Activated CD8-positive, alpha-beta memory T cell treated with anti-CD3 and anti-CD28 coated beads, Interleukin-2, amount 50 U/mL, for 24 hours (primary cell): Measurements from ENCODE around the gene TMEM109.
A peak's percentile ranks its signal among the peaks of the same experiment; 100 is the strongest.

Experiments
- DNase-seq: peaks from one replicate; pipeline ENCODE4 v3.0.0-alpha.2; 2020; ENCODE audit errors: extremely low read depth

Gene TMEM109

GRCh38 chr11:60910281-60910687, 3.7 kb upstream of the TMEM109 start:
- no peak for DNase-seq

GRCh38 chr11:60910711-60911380, 3.1 kb upstream of the TMEM109 start:
- no peak for DNase-seq

- no peak for DNase-seq
These were observed 1.6 kb upstream of the TMEM109 start for GRCh38 chr11:60912223-60912850.

GRCh38 chr11:60912851-60913528, 968 bp upstream of the TMEM109 start:
- DNase-seq = no peak

GRCh38 chr11:60914633-60915247, 782 bp downstream of the TMEM109 start:
- DNase-seq = no peak

GRCh38 chr11:60915248-60915914, 1.4 kb downstream of the TMEM109 start:
- peak; percentile 33 for DNase-seq

GRCh38 chr11:60916669-60917206, 2.8 kb downstream of the TMEM109 start:
- no peak for DNase-seq

GRCh38 chr11:60917267-60917666, 3.3 kb downstream of the TMEM109 start:
- no peak for DNase-seq

- no peak for DNase-seq
These were observed 4.4 kb downstream of the TMEM109 start for GRCh38 chr11:60918251-60918938.

- DNase-seq = no peak
These were observed 4.9 kb downstream of the TMEM109 start for GRCh38 chr11:60918939-60919265.

- no peak for DNase-seq
These were observed 5.4 kb downstream of the TMEM109 start for GRCh38 chr11:60919320-60919719.

GRCh38 chr11:60919956-60920355, 6.0 kb downstream of the TMEM109 start:
- no peak for DNase-seq

GRCh38 chr11:60921259-60921658, 7.3 kb downstream of the TMEM109 start:
- no peak for DNase-seq

- no peak for DNase-seq
These were observed 7.9 kb downstream of the TMEM109 start for GRCh38 chr11:60921777-60922335.

GRCh38 chr11:60922906-60923305, 8.9 kb downstream of the TMEM109 start:
- no peak for DNase-seq

GRCh38 chr11:60923326-60923725, 9.4 kb downstream of the TMEM109 start:
- DNase-seq = no peak

- DNase-seq = no peak
These were observed 9.8 kb downstream of the TMEM109 start for GRCh38 chr11:60923800-60924109.

GRCh38 chr11:60924110-60924905, 10.3 kb downstream of the TMEM109 start, which contains the start of gene TMEM132A:
TMEM132A (plus strand) TSS chr11:60924460; CDS start chr11:60924634, 174 bp downstream.
- no peak for DNase-seq

GRCh38 chr11:60924906-60925853, 11.2 kb downstream of the TMEM109 start:
- no peak for DNase-seq
